Sigmoid colon (tissue), 4 donors: ENCODE results near the gene SIGLEC9.

Experiments used
- CTCF ChIP-seq, 4 experiments: fragments of 450-650 bp in 3 of 4; fragments of 200-600 bp in 1 of 4; IDR thresholded peaks; one replicate each; pipeline ENCODE4 v1.5.1; 2016 to 2019; ENCODE audit warnings: antibody characterized with exemption in 4 of 4, mild to moderate bottlenecking in 3 of 4, moderate library complexity in 2 of 4
- EP300 ChIP-seq, 4 donors: sonication (generic); formaldehyde crosslinking; IDR thresholded peaks; one replicate each; pipeline ENCODE4 v1.6.1; 2017; ENCODE audit warnings: antibody characterized with exemption in 4 of 4
- POLR2A ChIP-seq, 2 donors: fragments of 450-650 bp; IDR thresholded peaks; one replicate each; pipeline ENCODE4 v1.6.1; 2016; ENCODE audit warnings: antibody characterized with exemption in 2 of 2, mild to moderate bottlenecking in 2 of 2, moderate library complexity in 2 of 2
- POLR2AphosphoS5 ChIP-seq, 4 donors: sonication (generic); formaldehyde crosslinking; IDR thresholded peaks; one replicate each; pipeline ENCODE4 v1.6.1; 2017; ENCODE audit warnings: antibody characterized with exemption in 4 of 4

GRCh38 chr19:51107406-51108065 lies 17.2 kb upstream of the SIGLEC9 start:
- TF ChIP-seq CTCF (IDR thresholded peaks at IDR 0.05) (no peak), POLR2A (IDR thresholded peaks at IDR 0.05) (no peak), POLR2AphosphoS5 (IDR thresholded peaks at IDR 0.05) (no peak), EP300 (IDR thresholded peaks at IDR 0.05) (no peak)
